Panc1 (cell line): ENCODE results near the gene KCNAB1. TPM values are rescaled to one million over a fixed set of nuclear protein-coding genes. Genes with fewer than 3 reads are reported as not detected.

Source experiments
- ATAC-seq: fragments of 200-7000 bp; cut with Tn5 transposase; 2 replicates; pipeline ENCODE4 v1.9.1; 2020; ENCODE audit warnings: mild to moderate bottlenecking, moderate library complexity
- BruUV-seq: library from RNA; stranded (reverse); fragments of 400-500 nt; replicated peaks from 2 replicates; lab custom pipeline; 2021; lab: Mats Ljungman, UMichigan
- CTCF ChIA-PET: fragments of 300-600 bp; sonication (Branson Sonifier 250); formaldehyde crosslinking; loops from one replicate; lab custom pipeline; 2022; ENCODE audit warnings: antibody characterized with exemption; lab: Charles Lee
- POLR2A ChIA-PET: fragments of 300-600 bp; sonication (Branson Sonifier 250); formaldehyde crosslinking; loops from one replicate; lab custom pipeline; 2022; ENCODE audit warnings: antibody characterized with exemption; lab: Charles Lee
- DNase-seq: peaks from one replicate; pipeline ENCODE4 v3.0.0-alpha.2; 2010; ENCODE audit warnings: low read depth, low spot score
- H3K27ac ChIP-seq: 2 replicates; pipeline ENCODE4 v1.5.1; 2011; ENCODE audit warnings: mild to moderate bottlenecking, low read length, inconsistent platforms
- H3K27me3 ChIP-seq: fragments of 200-500 bp; sonication (Bioruptor generic); 2 replicates; pipeline ENCODE4 v1.6.0; 2014; ENCODE audit warnings: low read length, inconsistent platforms; ENCODE audit not compliant: control insufficient read depth, insufficient read depth
- H3K36me3 ChIP-seq: fragments of 200-500 bp; sonication (Bioruptor generic); 2 replicates; pipeline ENCODE4 v1.5.1; 2014; ENCODE audit warnings: inconsistent platforms, mild to moderate bottlenecking, low read length, moderate library complexity; ENCODE audit not compliant: control insufficient read depth, insufficient read depth
- H3K4me1 ChIP-seq: 2 replicates; pipeline ENCODE4 v1.5.1; 2011; ENCODE audit warnings: inconsistent platforms, mild to moderate bottlenecking, low read length, moderate library complexity; ENCODE audit not compliant: control insufficient read depth, insufficient read depth
- H3K4me3 ChIP-seq, 2 experiments: 2 replicates each; pipeline ENCODE4 v1.5.1; 2011 to 2012; ENCODE audit warnings: low read depth in 2 of 2, low read length in 2 of 2, mild to moderate bottlenecking in 2 of 2, inconsistent platforms in 1 of 2, moderate library complexity in 1 of 2
- H3K9me3 ChIP-seq: fragments of 200-500 bp; sonication (Bioruptor generic); 2 replicates; pipeline ENCODE4 v1.5.1; 2014; ENCODE audit warnings: low read depth, mild to moderate bottlenecking, inconsistent platforms, low read length, moderate library complexity; ENCODE audit not compliant: control insufficient read depth, insufficient read depth
- CTCF ChIP-seq: fragments of 450-650 bp; IDR thresholded peaks from 2 replicates; pipeline ENCODE4 v1.5.1; 2017; ENCODE audit warnings: mild to moderate bottlenecking
- POLR2AphosphoS5 ChIP-seq: IDR thresholded peaks from 2 replicates; pipeline ENCODE4 v1.6.1; 2012; ENCODE audit warnings: mild to moderate bottlenecking, low read depth, low read length, moderate library complexity
- REST ChIP-seq, 2 experiments: IDR thresholded peaks; 2 replicates each; pipeline ENCODE4 v1.6.1; 2011 to 2012; ENCODE audit warnings: low read depth in 2 of 2, control low read depth in 1 of 2, low read length in 1 of 2, mild to moderate bottlenecking in 1 of 2, moderate library complexity in 1 of 2; ENCODE audit not compliant: insufficient read depth in 1 of 2
- SIN3A ChIP-seq: IDR thresholded peaks from 2 replicates; pipeline ENCODE4 v1.6.1; 2012; ENCODE audit warnings: low read depth, mild to moderate bottlenecking, low read length, moderate library complexity, borderline replicate concordance; ENCODE audit not compliant: insufficient read depth
- TCF7L2 ChIP-seq: IDR thresholded peaks from 2 replicates; pipeline ENCODE4 v1.6.1; 2011; ENCODE audit warnings: mild to moderate bottlenecking, low read depth, low read length, inconsistent platforms
- in situ Hi-C: cut with HindIII; loops from 2 replicates; pipeline ENCODE4 v1.10.0; 2016; ENCODE audit warnings: low sequenced_read_pairs, low pct_unique_long_range_greater_than_20kb
- intact Hi-C: fragments of 100-400 bp; cut with micrococcal nuclease; formaldehyde crosslinking; loops from one replicate; pipeline ENCODE4 v1.10.0; 2022; ENCODE audit not compliant: unreplicated experiment
- total RNA-seq: library from RNA; stranded (reverse); gene quantifications from one replicate; pipeline ENCODE4 v1.2.1, GENCODE V29; 2021; ENCODE audit not compliant: unreplicated experiment

Gene KCNAB1
- total RNA-seq, 1 experiment from 2014 or later = not detected

- ChIA-PET POLR2A (no interaction called here), CTCF (no interaction called here)
- intact Hi-C loops = no loop called here
These were observed 293.0 kb downstream of the KCNAB1 start for GRCh38 chr3:156413293-156413892.

GRCh38 chr3:156416846-156417558 lies 296.6 kb downstream of the KCNAB1 start:
- BruUV-seq = no TSS peak
- H3K9me3 ChIP-seq = no peaks in the 10 kb centered on the region
- H3K27ac ChIP-seq = no peak overlapping the region
- no peaks in the 10 kb centered on the region for H3K4me1 ChIP-seq
- intact Hi-C loops (no loop called here), in situ Hi-C loops (no loop called here)
- DNase-seq (no peak), ATAC-seq (no peak)
- H3K36me3 ChIP-seq = no peaks in the 10 kb centered on the region
- POLR2A ChIA-PET = no interaction called here
- H3K4me3 ChIP-seq = no peak overlapping the region
- H3K27me3 ChIP-seq = no peaks in the 10 kb centered on the region; the same call in 1 of the 2 replicates
- CTCF ChIA-PET = no interaction called here
- TF ChIP-seq REST (IDR thresholded peaks at IDR 0.05; ENCODE audit: insufficient read depth in 1 of 2, low read depth in 2 of 2, low read length in 1 of 2) (no peak), CTCF (no peak), TCF7L2 (no peak), SIN3A (no peak)

More at GRCh38 chr3:156413293-156413892, 293.0 kb downstream of the KCNAB1 start:
- DNase-seq (no peak), ATAC-seq (no peak)
- Histone ChIP-seq H3K9me3 (no peaks in the 10 kb centered on the region), H3K36me3 (no peaks in the 10 kb centered on the region), H3K4me3 (no peak overlapping the region), H3K27ac (no peak overlapping the region), H3K27me3 (peaks cover 3% of the 10 kb centered on the region; the same call in 1 of the 2 replicates), H3K4me1 (no peaks in the 10 kb centered on the region)
- in situ Hi-C loops = no loop called here
- no peak for TF ChIP-seq POLR2AphosphoS5
- no peak for TF ChIP-seq TCF7L2
- no peak for TF ChIP-seq CTCF
- no peak for TF ChIP-seq REST (IDR thresholded peaks at IDR 0.05; ENCODE audit: insufficient read depth in 1 of 2, low read depth in 2 of 2, low read length in 1 of 2)
- no peak for TF ChIP-seq SIN3A
- BruUV-seq = no TSS peak
